Mucosa of descending colon (tissue), 3 donors: ENCODE data around the gene TSPAN4. TPM values are rescaled to one million over a fixed set of nuclear protein-coding genes. Genes with fewer than 3 reads are reported as not detected.

Source experiments
- ATAC-seq: fragments of 200-7000 bp; cut with Tn5 transposase; one replicate; pipeline ENCODE4 v1.9.1; 2020; ENCODE audit warnings: mild to moderate bottlenecking, moderate library complexity
- DNase-seq, 3 donors: peaks; one replicate each; pipeline ENCODE4 v3.0.0-alpha.2; 2020
- H3K36me3 ChIP-seq: fragments of 200-600 bp; one replicate; pipeline ENCODE4 v1.8.0; 2021; ENCODE audit warnings: low read depth, mild to moderate bottlenecking
- H3K4me1 ChIP-seq: fragments of 200-600 bp; one replicate; pipeline ENCODE4 v1.8.0; 2021; ENCODE audit warnings: low read depth, mild to moderate bottlenecking
- H3K4me3 ChIP-seq: fragments of 200-600 bp; one replicate; pipeline ENCODE4 v1.8.0; 2021; ENCODE audit warnings: mild to moderate bottlenecking
- H3K9me3 ChIP-seq: fragments of 200-600 bp; one replicate; pipeline ENCODE4 v1.8.0; 2021; ENCODE audit warnings: mild to moderate bottlenecking
- intact Hi-C, 2 donors: fragments of 100-400 bp; cut with DNase I in 1 of 2; cut with micrococcal nuclease in 1 of 2; formaldehyde crosslinking; loops; one replicate each; pipeline versions ENCODE4 v1.11.0 to v1.11.1; 2022; cut with DNase I, micrococcal nuclease
- total RNA-seq, 3 donors: library from RNA; stranded (reverse); fragmentation: NEBNext Ultra II Directional in 2 of 3; extraction: Animal tissue kit (Norgen Biotek cat#: 25700) in 2 of 3; gene quantifications; one replicate each; pipeline versions ENCODE4 v1.2.1 to v1.2.4, GENCODE V29; 2021 to 2023
- TF ChIP-seq, protein P1 (sequence below): fragments of 200-600 bp; IDR thresholded peaks from one replicate; pipeline ENCODE4 v1.8.0; 2022; ENCODE audit warnings: antibody characterized with exemption, mild to moderate bottlenecking
- donor health status: DM: no; HTN: no; CAD: no; lungs with moderate emphysema.
- donor health status: DM: no; HTN: no; CAD: no.
- donor health status: DM: no; HTN: yes; CAD: no.

Gene TSPAN4
- total RNA-seq, 3 donors from 2014 or later: 9.2 to 42.4 (median 24.7) TPM

DNA sequence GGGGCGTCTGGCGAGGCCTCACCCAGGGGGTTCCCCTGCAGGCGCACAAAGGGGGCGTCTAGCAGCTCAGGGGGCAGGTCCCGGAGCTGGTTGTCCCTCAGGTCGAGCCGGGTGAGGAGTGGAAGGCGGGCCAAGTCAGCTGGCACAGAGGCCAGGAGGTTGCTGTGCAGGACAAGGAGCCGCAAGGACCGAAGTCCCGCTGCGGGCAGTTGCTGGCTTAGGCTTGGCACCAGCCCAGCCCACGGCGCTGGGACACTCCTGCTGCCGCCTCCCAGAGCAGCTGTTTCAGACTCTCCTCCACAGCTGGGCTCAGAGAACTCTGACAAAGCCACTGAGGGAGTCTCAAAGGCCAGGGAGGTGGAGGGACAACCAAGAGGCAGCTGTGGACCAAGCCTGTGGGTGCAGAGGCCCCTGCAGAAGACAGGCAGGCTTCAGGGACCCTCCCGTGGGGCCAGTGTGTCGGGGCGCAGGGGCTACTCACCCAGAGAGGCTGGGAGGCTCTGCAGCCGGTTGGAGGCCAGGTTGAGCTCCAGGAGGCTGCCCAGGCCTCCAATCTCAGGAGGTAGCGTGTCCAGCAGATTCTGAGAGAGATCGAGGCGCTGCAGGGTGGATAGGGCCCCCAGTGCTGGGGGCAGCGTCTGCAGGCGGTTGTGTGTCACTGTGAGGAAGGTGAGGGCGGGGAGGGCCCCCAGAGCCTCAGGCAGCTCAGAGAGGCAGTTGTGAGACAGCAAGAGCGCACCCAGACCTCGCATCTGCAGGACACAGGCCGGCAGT, 39.8 kb upstream of the TSPAN4 start:
- intact Hi-C loops: no loop called here
- no peaks in the 10 kb centered on the region for H3K9me3 ChIP-seq
- DNase-seq (no peak), ATAC-seq (no peak)
- no peaks in the 10 kb centered on the region for H3K36me3 ChIP-seq
- peaks cover 22% of the 10 kb centered on the region for H3K4me1 ChIP-seq
- H3K4me3 ChIP-seq: no peak overlapping the region
- TF ChIP-seq, protein P1, sequence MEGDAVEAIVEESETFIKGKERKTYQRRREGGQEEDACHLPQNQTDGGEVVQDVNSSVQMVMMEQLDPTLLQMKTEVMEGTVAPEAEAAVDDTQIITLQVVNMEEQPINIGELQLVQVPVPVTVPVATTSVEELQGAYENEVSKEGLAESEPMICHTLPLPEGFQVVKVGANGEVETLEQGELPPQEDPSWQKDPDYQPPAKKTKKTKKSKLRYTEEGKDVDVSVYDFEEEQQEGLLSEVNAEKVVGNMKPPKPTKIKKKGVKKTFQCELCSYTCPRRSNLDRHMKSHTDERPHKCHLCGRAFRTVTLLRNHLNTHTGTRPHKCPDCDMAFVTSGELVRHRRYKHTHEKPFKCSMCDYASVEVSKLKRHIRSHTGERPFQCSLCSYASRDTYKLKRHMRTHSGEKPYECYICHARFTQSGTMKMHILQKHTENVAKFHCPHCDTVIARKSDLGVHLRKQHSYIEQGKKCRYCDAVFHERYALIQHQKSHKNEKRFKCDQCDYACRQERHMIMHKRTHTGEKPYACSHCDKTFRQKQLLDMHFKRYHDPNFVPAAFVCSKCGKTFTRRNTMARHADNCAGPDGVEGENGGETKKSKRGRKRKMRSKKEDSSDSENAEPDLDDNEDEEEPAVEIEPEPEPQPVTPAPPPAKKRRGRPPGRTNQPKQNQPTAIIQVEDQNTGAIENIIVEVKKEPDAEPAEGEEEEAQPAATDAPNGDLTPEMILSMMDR: no peak

DNA sequence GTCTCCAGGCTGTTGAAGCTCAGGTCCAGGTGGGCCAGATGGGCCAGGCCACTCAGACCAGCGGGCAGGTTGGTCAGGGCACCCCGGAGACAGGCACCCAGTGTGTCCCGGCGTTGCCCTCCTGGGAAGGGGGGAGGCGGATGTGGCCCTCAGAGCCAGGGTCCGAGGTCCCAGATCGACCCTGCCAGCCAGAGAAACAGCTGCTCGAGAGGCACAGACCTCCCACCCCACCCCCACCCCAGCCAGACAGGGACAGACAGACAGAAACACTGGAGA, 39.2 kb upstream of the TSPAN4 start:
- ATAC-seq (no peak), DNase-seq (no peak)
- peaks cover 25% of the 10 kb centered on the region for H3K4me1 ChIP-seq
- TF ChIP-seq, protein P1: no peak
- H3K9me3 ChIP-seq: no peaks in the 10 kb centered on the region
- intact Hi-C loops: no loop called here
- no peaks in the 10 kb centered on the region for H3K36me3 ChIP-seq
- H3K4me3 ChIP-seq: no peak overlapping the region

DNA sequence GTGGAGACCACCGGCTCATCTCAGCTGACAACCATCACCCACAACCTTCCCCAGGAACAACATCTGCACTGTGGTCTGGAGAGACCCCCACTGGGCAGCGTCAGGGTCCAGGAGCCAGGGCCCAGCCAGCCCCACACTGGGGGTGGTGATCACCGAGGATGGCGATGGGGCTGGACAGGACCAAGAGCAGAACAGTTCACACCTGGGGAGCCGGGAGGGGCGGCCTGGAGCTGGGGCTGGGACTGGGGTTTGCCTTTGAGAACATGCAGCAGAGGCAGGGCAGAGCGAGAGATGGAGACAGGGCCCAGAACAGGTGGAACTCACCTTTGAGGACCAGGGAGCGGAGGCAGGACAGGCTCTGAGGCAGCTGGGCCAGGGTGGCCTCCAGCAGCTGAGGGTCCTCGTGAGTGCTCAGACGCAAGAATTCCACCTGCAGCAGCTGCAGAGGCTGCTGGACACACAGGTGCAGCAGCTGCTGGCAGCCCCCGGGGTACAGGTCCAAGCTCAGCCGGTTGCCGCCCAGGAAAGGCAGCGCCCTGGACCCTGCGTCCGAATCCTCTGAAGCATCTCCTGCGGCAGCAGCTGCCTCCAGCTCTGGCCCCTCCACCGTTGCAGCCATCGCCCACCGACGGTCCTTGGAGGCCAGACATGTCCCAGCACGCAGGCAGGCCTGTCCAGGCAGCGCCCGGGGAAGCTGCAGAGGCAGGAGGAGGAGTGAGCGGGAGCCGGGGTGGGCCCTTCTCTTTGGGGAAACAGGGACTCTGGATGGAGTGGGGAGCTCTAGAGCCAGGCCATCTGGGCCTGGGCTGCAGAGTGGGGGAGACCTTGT, 38.7 kb upstream of the TSPAN4 start:
- peak in 2 of 3 donors; percentile 51 to 68 for DNase-seq
- intact Hi-C loops: no loop called here
- Histone ChIP-seq H3K36me3 (no peaks in the 10 kb centered on the region), H3K4me3 (no peak overlapping the region), H3K4me1 (peaks cover 26% of the 10 kb centered on the region), H3K9me3 (no peaks in the 10 kb centered on the region)
- TF ChIP-seq, protein P1: no peak
- no peak for ATAC-seq

DNA sequence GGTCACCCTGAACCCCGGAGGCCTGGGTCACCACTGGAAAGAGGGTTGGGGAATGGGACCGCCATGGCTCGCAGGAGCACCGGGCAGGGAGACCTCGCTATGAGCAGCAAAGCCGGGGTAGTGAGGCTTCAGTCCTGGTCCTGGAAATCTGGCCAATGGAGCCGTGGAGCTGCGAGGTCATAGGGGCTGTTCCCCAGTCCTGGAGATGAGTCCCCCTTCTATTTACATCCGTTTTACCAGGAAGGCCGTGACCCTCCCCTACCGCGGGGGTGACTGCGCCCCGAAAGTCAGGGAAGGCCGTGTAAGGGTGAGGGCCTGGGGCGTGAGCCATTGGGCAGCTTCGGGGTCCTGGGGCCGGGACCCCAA, 38.1 kb upstream of the TSPAN4 start:
- intact Hi-C loops: no loop called here
- Histone ChIP-seq H3K4me1 (peaks cover 26% of the 10 kb centered on the region), H3K9me3 (no peaks in the 10 kb centered on the region), H3K36me3 (no peaks in the 10 kb centered on the region), H3K4me3 (no peak overlapping the region)
- TF ChIP-seq, protein P1: no peak
- ATAC-seq (no peak), DNase-seq (peak in 1 of 3 donors; percentile 63)

DNA sequence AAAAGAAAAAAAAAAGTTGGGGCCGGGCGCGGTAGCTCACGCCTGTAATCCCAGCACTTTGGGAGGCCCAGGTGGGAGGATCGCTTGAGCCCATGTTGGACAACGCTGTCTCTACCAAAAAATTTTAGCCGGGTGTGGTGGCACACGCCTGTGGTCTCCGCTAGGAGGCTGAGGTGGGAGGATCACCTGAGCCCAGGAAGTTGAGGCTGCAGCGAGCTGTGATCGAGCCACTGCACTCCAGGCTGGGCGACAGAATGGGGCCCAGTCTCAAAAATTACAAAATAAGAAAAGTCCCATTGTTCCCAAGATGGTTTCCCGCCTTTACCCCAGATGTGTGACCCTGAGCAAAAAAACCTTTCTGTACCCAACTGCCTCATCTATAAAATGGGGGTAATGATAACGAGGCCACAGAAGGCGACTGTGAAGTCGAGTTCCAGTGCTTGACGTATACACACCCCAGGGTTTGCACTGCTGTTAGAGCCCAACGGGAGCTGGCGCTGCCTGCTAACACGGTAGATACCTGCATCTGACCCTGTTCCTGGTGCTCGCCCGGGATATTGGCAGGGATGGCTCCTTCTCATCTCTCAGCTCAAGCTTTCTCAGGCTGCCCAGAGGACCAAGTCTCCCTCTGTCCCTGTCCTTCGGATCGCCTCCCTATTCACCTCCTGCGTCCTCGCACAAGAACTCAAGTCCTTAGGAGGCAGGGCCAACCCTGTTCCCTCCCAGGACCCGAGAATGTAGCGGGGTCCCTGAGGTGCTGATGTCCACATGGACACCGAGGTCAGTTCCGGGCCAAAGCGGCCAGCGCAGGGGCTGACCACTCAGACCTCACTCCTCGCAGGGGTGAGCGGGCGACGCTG, 34.0 kb upstream of the TSPAN4 start:
- Histone ChIP-seq H3K4me3 (peak overlapping the region; percentile 78), H3K36me3 (no peaks in the 10 kb centered on the region), H3K4me1 (peaks cover 40% of the 10 kb centered on the region), H3K9me3 (no peaks in the 10 kb centered on the region)
- intact Hi-C loops: no loop called here
- ATAC-seq: peak; percentile 1
- DNase-seq: peak in 1 of 3 donors; percentile 53
- TF ChIP-seq, protein P1: no peak
